IMR-90 (cell line): ENCODE data around the gene EPC2. TPM values are rescaled to one million over a fixed set of nuclear protein-coding genes. Genes with fewer than 3 reads are reported as not detected.

Experiments
- ATAC-seq: fragments of 200-7000 bp; cut with Tn5 transposase; 2 replicates; pipeline ENCODE4 v1.9.1; 2020; ENCODE audit warnings: low read depth, mild to moderate bottlenecking, moderate library complexity
- BruUV-seq: library from RNA; stranded (reverse); fragments of 400-500 nt; replicated peaks from 2 replicates; lab custom pipeline; 2021; lab: Mats Ljungman, UMichigan
- CTCF ChIA-PET: fragments of 300-600 bp; formaldehyde crosslinking; extraction: SDS; loops from one replicate; lab custom pipeline; 2021; ENCODE audit warnings: antibody characterized with exemption; lab: Yijun Ruan, JAX
- POLR2A ChIA-PET: fragments of 300-600 bp; sonication (Branson Sonifier 250); formaldehyde crosslinking; loops from one replicate; lab custom pipeline; 2022; ENCODE audit warnings: antibody characterized with exemption; ENCODE audit not compliant: unreplicated experiment; lab: Charles Lee
- DNase-seq: peaks from one replicate; pipeline ENCODE4 v3.0.0; 2013
- H2AFZ ChIP-seq: replicated peaks from 2 replicates; pipeline ENCODE3; 2013; ENCODE audit warnings: low read length, mild to moderate bottlenecking; ENCODE audit not compliant: poor library complexity
- H2AK5ac ChIP-seq: 2 replicates; pipeline ENCODE4 v1.6.1; 2013; ENCODE audit warnings: low read depth, low read length, inconsistent platforms
- H2AK9ac ChIP-seq: replicated peaks from 2 replicates; pipeline ENCODE3; 2013; ENCODE audit warnings: mild to moderate bottlenecking, low read depth, low read length, moderate library complexity; ENCODE audit not compliant: poor library complexity
- H2BK120ac ChIP-seq: 2 replicates; pipeline ENCODE4 v1.6.1; 2013; ENCODE audit warnings: low read depth, low read length, inconsistent platforms
- H2BK15ac ChIP-seq: 3 replicates; pipeline ENCODE4 v1.6.1; 2013; ENCODE audit warnings: low read depth, low read length, inconsistent platforms
- H2BK20ac ChIP-seq: 2 replicates; pipeline ENCODE4 v1.6.1; 2013; ENCODE audit warnings: low read depth, mild to moderate bottlenecking, inconsistent platforms, low read length, moderate library complexity
- H2BK5ac ChIP-seq: 2 replicates; pipeline ENCODE4 v1.6.1; 2013; ENCODE audit warnings: mild to moderate bottlenecking, low read depth, low read length, inconsistent platforms; ENCODE audit not compliant: poor library complexity, severe bottlenecking
- H3K14ac ChIP-seq: replicated peaks from 2 replicates; pipeline ENCODE4 v1.6.1; 2013; ENCODE audit warnings: low read depth, low read length, inconsistent platforms
- H3K18ac ChIP-seq: 2 replicates; pipeline ENCODE4 v1.6.1; 2013; ENCODE audit warnings: low read depth, low read length, control low read depth
- H3K23ac ChIP-seq: 2 replicates; pipeline ENCODE4 v1.6.1; 2013; ENCODE audit warnings: low read depth, low read length, inconsistent platforms
- H3K27ac ChIP-seq: 2 replicates; pipeline ENCODE4 v1.5.1; 2013; ENCODE audit warnings: mild to moderate bottlenecking, control low read depth, low read length; ENCODE audit not compliant: insufficient read depth
- H3K27me3 ChIP-seq: 2 replicates; pipeline ENCODE4 v1.6.1; 2013; ENCODE audit warnings: low read length; ENCODE audit not compliant: control insufficient read depth, insufficient read depth
- H3K36me3 ChIP-seq: 2 replicates; pipeline ENCODE4 v1.6.1; 2013; ENCODE audit warnings: low read length, mixed read lengths; ENCODE audit not compliant: control insufficient read depth, insufficient read depth
- H3K4ac ChIP-seq: 2 replicates; pipeline ENCODE4 v1.6.1; 2013; ENCODE audit warnings: low read depth, low read length, inconsistent platforms
- H3K4me1 ChIP-seq: 2 replicates; pipeline ENCODE4 v1.6.1; 2013; ENCODE audit warnings: low read length, mixed read lengths; ENCODE audit not compliant: control insufficient read depth, insufficient read depth
- H3K4me2 ChIP-seq: 2 replicates; pipeline ENCODE4 v1.6.1; 2013; ENCODE audit warnings: low read depth, mild to moderate bottlenecking, control low read depth, low read length, moderate library complexity
- H3K4me3 ChIP-seq: 2 replicates; pipeline ENCODE4 v1.5.1; 2013; ENCODE audit warnings: low read depth, mild to moderate bottlenecking, control low read depth, low read length, moderate library complexity; ENCODE audit not compliant: insufficient read depth
- H3K56ac ChIP-seq: 2 replicates; pipeline ENCODE4 v1.6.1; 2013; ENCODE audit warnings: low read length, inconsistent platforms; ENCODE audit not compliant: insufficient read depth; ENCODE audit errors: extremely low read depth
- H3K79me1 ChIP-seq, 2 experiments: 2 replicates each; pipeline ENCODE4 v1.6.1; 2013; ENCODE audit warnings: low read length in 2 of 2, inconsistent platforms in 1 of 2, low read depth in 1 of 2
- H3K9ac ChIP-seq: 2 replicates; pipeline ENCODE4 v1.6.1; 2013; ENCODE audit warnings: low read depth, low read length, control low read depth
- H3K9me1 ChIP-seq: 2 replicates; pipeline ENCODE4 v1.6.1; 2013; ENCODE audit warnings: low read length, inconsistent platforms; ENCODE audit not compliant: insufficient read depth
- H3K9me3 ChIP-seq: 2 replicates; pipeline ENCODE4 v1.6.1; 2013; ENCODE audit warnings: low read length; ENCODE audit not compliant: control insufficient read depth, insufficient read depth
- H4K20me1 ChIP-seq: 2 replicates; pipeline ENCODE4 v1.6.1; 2013; ENCODE audit warnings: low read length, inconsistent platforms; ENCODE audit not compliant: insufficient read depth
- H4K5ac ChIP-seq: 2 replicates; pipeline ENCODE4 v1.6.1; 2013; ENCODE audit warnings: mild to moderate bottlenecking, low read depth, low read length, control low read depth
- H4K8ac ChIP-seq, 2 experiments: 2 replicates each; pipeline ENCODE4 v1.6.1; 2013; ENCODE audit warnings: low read depth in 2 of 2, low read length in 2 of 2, control low read depth in 1 of 2, inconsistent platforms in 1 of 2
- H4K91ac ChIP-seq: 2 replicates; pipeline ENCODE4 v1.6.1; 2013; ENCODE audit warnings: low read depth, low read length, inconsistent platforms; ENCODE audit not compliant: insufficient read depth
- USF2 ChIP-seq: fragments of 150-350 bp; IDR thresholded peaks from 2 replicates; pipeline ENCODE4 v1.6.1; 2017; ENCODE audit warnings: mild to moderate bottlenecking, antibody characterized with exemption, low read length, low read depth
- WGBS, 2 experiments: methylation state at CpG; one replicate each; pipeline versions ENCODE4 v1.1.5 to v1.1.7; 2013; ENCODE audit warnings: missing lambda C conversion rate in 2 of 2; ENCODE audit not compliant: insufficient read length in 1 of 2; ENCODE audit errors: extremely low coverage in 2 of 2; 5-methylcytosine and 5-hydroxymethylcytosine counted together
- dilution Hi-C: fragments of 300-500 bp; cut with HindIII; formaldehyde crosslinking; loops from one replicate; pipeline ENCODE4 v1.14.3; 2018; ENCODE audit warnings: low sequenced_read_pairs; ENCODE audit not compliant: unreplicated experiment
- in situ Hi-C: fragments of 300-500 bp; cut with MboI; formaldehyde crosslinking; loops from 3 replicates; pipeline ENCODE4 v1.14.3; 2019; ENCODE audit warnings: low sequenced_read_pairs, inconsistent platforms, mixed read lengths
- intact Hi-C: fragments of 100-400 bp; cut with micrococcal nuclease; formaldehyde crosslinking; loops from 2 replicates; pipeline ENCODE4 v1.10.0; 2022
- polyA plus RNA-seq, 3 experiments: library from polyadenylated mRNA; depleted of rRNA; stranded (reverse); fragments of >200 nt; gene quantifications; 2 replicates each; pipeline ENCODE4 v1.2.3, GENCODE V29; 2012; ENCODE audit warnings: low replicate concordance in 1 of 3
- total RNA-seq: library from RNA; depleted of rRNA; stranded (reverse); fragments of >200 nt; gene quantifications from 2 replicates; pipeline ENCODE4 v1.2.3, GENCODE V29; 2012

EPC2 gene
- total and polyA plus RNA-seq, 2 of the 4 experiments (the other 2 are of a cell fraction) = 10.6 to 22.6 TPM

GRCh38 chr2:148634749-148635148 lies 9.8 kb upstream of the EPC2 start:
- WGBS, 2 experiments = 100% methylated on average over 1 of the region's 2 CpGs; no CpG with 5 or more reads in 1 of the 2 experiments
- dilution Hi-C loops (no loop called here), in situ Hi-C loops (loop anchor here (25.0 kb wide), 2 partner anchors 328 to 678 kb away; no protein-coding TSS in a partner anchor)

More at GRCh38 chr2:148634749-148635148, 9.8 kb upstream of the EPC2 start:
- Histone ChIP-seq H4K20me1 (no peaks in the 10 kb centered on the region), H4K91ac (no peak overlapping the region), H3K36me3 (no peaks in the 10 kb centered on the region), H2BK20ac (no peak overlapping the region), H2AK9ac (no peak overlapping the region), H2AK5ac (no peak overlapping the region), H3K27ac (no peak overlapping the region), H3K4ac (no peak overlapping the region), H3K18ac (no peak overlapping the region), H3K56ac (no peak overlapping the region), H3K4me1 (no peaks in the 10 kb centered on the region), H3K27me3 (peaks cover 9% of the 10 kb centered on the region), H3K9me1 (no peaks in the 10 kb centered on the region), H4K8ac (no peak overlapping the region), H2BK120ac (no peak overlapping the region), H3K23ac (no peak overlapping the region), H3K9me3 (no peaks in the 10 kb centered on the region), H3K9ac (no peak overlapping the region), H2AFZ (no peak overlapping the region), H2BK5ac (no peak overlapping the region), H3K4me3 (no peak overlapping the region), H4K5ac (no peak overlapping the region), H3K4me2 (no peak overlapping the region), H3K79me1 (no peaks in the 10 kb centered on the region), H3K14ac (no peak overlapping the region), H2BK15ac (no peak overlapping the region)
- ATAC-seq = no peak
- POLR2A ChIA-PET = no interaction called here
- no peak for DNase-seq
- CTCF ChIA-PET = no interaction called here
- no TSS peak for BruUV-seq
- intact Hi-C loops = no loop called here
- TF ChIP-seq USF2 = no peak
